K562 (cell line): Measurements from ENCODE around the gene CTDNEP1. TPM values are rescaled to one million over a fixed set of nuclear protein-coding genes. Genes with fewer than 3 reads are reported as not detected.

ENCODE experiments used
- CSDE1 ChIP-seq, 2 experiments: fragments of 450-650 bp; IDR thresholded peaks; 2 replicates each; pipeline ENCODE4 v1.6.1; 2016; ENCODE audit warnings: mild to moderate bottlenecking in 1 of 2
- FOXJ2 ChIP-seq: fragments of 200-800 bp; sonication (Bioruptor generic); IDR thresholded peaks from 2 replicates; pipeline ENCODE4 v1.6.1; 2016; ENCODE audit warnings: missing genetic modification characterization, missing compliant biosample characterization
- HSF4 ChIP-seq: fragments of 250-450 bp; sonication (Bioruptor Pico); IDR thresholded peaks from 2 replicates; pipeline ENCODE4 v2.1.2; 2022; ENCODE audit warnings: mild to moderate bottlenecking, moderate library complexity, borderline replicate concordance
- KLF16 ChIP-seq: IDR thresholded peaks from 2 replicates; pipeline ENCODE4 v1.6.1; 2016; ENCODE audit warnings: antibody characterized with exemption
- LARP7 ChIP-seq: fragments of 450-650 bp; IDR thresholded peaks from 2 replicates; pipeline ENCODE4 v1.6.1; 2016
- NEUROD1 ChIP-seq: fragments of 150-350 bp; IDR thresholded peaks from 2 replicates; pipeline ENCODE4 v1.6.1; 2014; ENCODE audit warnings: borderline replicate concordance, low read length, low read depth; ENCODE audit not compliant: partially characterized antibody
- RBM22 ChIP-seq: fragments of 200-400 bp; formaldehyde crosslinking; IDR thresholded peaks from 2 replicates; pipeline ENCODE4 v1.6.1; 2018; ENCODE audit warnings: low read length, low read depth; ENCODE audit not compliant: poor library complexity, severe bottlenecking
- SMARCA4 ChIP-seq: fragments of 450-650 bp; IDR thresholded peaks from 2 replicates; pipeline ENCODE4 v1.6.1; 2016
- SPI1 ChIP-seq: IDR thresholded peaks from 2 replicates; pipeline ENCODE4 v1.6.1; 2011; ENCODE audit warnings: low read depth, low read length, control low read depth, borderline replicate concordance
- ZBTB7A ChIP-seq: IDR thresholded peaks from 2 replicates; pipeline ENCODE4 v1.6.1; 2011; ENCODE audit warnings: low read depth, mild to moderate bottlenecking, low read length, moderate library complexity, borderline replicate concordance; ENCODE audit not compliant: control insufficient read depth
- ZNF274 ChIP-seq: IDR thresholded peaks from 2 replicates; pipeline ENCODE4 v1.6.1; 2011; ENCODE audit warnings: low read depth, mild to moderate bottlenecking, low read length, moderate library complexity, borderline replicate concordance
- ZNF408 ChIP-seq: fragments of 250-450 bp; sonication (Bioruptor Pico); IDR thresholded peaks from 2 replicates; pipeline ENCODE4 v1.4.0; 2020; ENCODE audit warnings: low read depth, mild to moderate bottlenecking, moderate library complexity
- ZNF76 ChIP-seq: fragments of 250-450 bp; sonication (Bioruptor Pico); IDR thresholded peaks from 2 replicates; pipeline ENCODE4 v1.4.0; 2020; ENCODE audit warnings: mild to moderate bottlenecking, moderate library complexity, borderline replicate concordance
- polyA plus RNA-seq, 8 experiments: library from polyadenylated mRNA; depleted of rRNA in 4 of 8; stranded (reverse) in 5 of 8; unstranded in 3 of 8; fragments of >200 nt; fragmentation: Nextera tagmentation in 2 of 8; fragmentation: Illumina TruSeq in 1 of 8; extraction: Ambion mirVana in 2 of 8; extraction: Trizol in 1 of 8; gene quantifications; 2 replicates each; pipeline versions ENCODE4 v1.2.1 to v1.2.3, GENCODE V29; 2011 to 2014; ENCODE audit warnings: inconsistent platforms in 1 of 8, missing spikeins in 1 of 8
- total RNA-seq, 7 experiments: library from RNA; depleted of rRNA in 6 of 7; stranded (reverse); fragments of >200 nt in 6 of 7; fragmentation: Illumina TruSeq in 2 of 7; extraction: Trizol in 2 of 7; gene quantifications; 2 replicates each; pipeline versions ENCODE4 v1.2.1 to v1.2.3, GENCODE V29; 2011 to 2021; ENCODE audit warnings: low replicate concordance in 1 of 7
- TF ChIP-seq, protein P1 (sequence below): sonication (generic); formaldehyde crosslinking; IDR thresholded peaks from 2 replicates; pipeline ENCODE4 v1.8.1; 2023; ENCODE audit warnings: missing genetic modification reagents, mild to moderate bottlenecking, borderline replicate concordance
- TF ChIP-seq, protein P2 (sequence below): sonication (generic); formaldehyde crosslinking; IDR thresholded peaks from 2 replicates; pipeline ENCODE4 v1.8.1; 2023; ENCODE audit warnings: mild to moderate bottlenecking, missing genetic modification reagents, moderate library complexity
- TF ChIP-seq, protein P3 (sequence below): fragments of 450-650 bp; formaldehyde crosslinking; IDR thresholded peaks from 2 replicates; pipeline ENCODE4 v1.4.0; 2022; ENCODE audit warnings: mild to moderate bottlenecking, moderate library complexity
- TF ChIP-seq, protein P4 (sequence below): sonication (generic); formaldehyde crosslinking; IDR thresholded peaks from 2 replicates; pipeline ENCODE4 v1.8.0; 2022; ENCODE audit warnings: mild to moderate bottlenecking, missing genetic modification reagents

CTDNEP1 gene
- total and polyA plus RNA-seq, 9 of the 15 experiments (the other 6 are each of a cell fraction or from before 2014, with no cell fraction given) = 10.7 to 150 (median 28.5) TPM

DNA sequence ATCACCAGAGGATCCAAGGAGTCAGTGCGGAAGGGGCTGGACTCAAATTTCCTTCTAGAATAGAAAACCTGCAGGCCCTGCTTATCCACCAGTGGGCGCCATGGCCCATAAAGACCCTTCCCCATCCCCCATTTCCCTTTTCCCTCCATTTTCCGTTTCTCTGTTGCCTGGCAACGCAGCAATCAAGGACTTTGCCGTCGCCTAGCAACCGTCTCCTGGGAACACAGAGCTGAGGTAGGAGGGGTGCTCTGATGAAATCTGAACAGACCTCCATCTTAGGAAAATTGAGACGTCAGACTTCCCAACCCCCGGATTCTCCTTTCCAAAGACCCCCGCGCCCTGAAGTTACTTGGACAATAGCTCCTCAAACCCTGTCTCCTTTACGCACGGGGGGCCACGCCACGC, 37.6 kb downstream of the CTDNEP1 start (continued):
- TF ChIP-seq, protein P1, sequence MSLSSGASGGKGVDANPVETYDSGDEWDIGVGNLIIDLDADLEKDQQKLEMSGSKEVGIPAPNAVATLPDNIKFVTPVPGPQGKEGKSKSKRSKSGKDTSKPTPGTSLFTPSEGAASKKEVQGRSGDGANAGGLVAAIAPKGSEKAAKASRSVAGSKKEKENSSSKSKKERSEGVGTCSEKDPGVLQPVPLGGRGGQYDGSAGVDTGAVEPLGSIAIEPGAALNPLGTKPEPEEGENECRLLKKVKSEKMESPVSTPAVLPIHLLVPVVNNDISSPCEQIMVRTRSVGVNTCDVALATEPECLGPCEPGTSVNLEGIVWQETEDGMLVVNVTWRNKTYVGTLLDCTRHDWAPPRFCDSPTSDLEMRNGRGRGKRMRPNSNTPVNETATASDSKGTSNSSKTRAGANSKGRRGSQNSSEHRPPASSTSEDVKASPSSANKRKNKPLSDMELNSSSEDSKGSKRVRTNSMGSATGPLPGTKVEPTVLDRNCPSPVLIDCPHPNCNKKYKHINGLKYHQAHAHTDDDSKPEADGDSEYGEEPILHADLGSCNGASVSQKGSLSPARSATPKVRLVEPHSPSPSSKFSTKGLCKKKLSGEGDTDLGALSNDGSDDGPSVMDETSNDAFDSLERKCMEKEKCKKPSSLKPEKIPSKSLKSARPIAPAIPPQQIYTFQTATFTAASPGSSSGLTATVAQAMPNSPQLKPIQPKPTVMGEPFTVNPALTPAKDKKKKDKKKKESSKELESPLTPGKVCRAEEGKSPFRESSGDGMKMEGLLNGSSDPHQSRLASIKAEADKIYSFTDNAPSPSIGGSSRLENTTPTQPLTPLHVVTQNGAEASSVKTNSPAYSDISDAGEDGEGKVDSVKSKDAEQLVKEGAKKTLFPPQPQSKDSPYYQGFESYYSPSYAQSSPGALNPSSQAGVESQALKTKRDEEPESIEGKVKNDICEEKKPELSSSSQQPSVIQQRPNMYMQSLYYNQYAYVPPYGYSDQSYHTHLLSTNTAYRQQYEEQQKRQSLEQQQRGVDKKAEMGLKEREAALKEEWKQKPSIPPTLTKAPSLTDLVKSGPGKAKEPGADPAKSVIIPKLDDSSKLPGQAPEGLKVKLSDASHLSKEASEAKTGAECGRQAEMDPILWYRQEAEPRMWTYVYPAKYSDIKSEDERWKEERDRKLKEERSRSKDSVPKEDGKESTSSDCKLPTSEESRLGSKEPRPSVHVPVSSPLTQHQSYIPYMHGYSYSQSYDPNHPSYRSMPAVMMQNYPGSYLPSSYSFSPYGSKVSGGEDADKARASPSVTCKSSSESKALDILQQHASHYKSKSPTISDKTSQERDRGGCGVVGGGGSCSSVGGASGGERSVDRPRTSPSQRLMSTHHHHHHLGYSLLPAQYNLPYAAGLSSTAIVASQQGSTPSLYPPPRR (CRISPR knock-in tag) = no peak
- peak; percentile 85 for TF ChIP-seq ZBTB7A
- TF ChIP-seq SPI1 = peak; percentile 41; the same call in 1 of the 2 replicates
- TF ChIP-seq, protein P2, sequence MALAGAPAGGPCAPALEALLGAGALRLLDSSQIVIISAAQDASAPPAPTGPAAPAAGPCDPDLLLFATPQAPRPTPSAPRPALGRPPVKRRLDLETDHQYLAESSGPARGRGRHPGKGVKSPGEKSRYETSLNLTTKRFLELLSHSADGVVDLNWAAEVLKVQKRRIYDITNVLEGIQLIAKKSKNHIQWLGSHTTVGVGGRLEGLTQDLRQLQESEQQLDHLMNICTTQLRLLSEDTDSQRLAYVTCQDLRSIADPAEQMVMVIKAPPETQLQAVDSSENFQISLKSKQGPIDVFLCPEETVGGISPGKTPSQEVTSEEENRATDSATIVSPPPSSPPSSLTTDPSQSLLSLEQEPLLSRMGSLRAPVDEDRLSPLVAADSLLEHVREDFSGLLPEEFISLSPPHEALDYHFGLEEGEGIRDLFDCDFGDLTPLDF (CRISPR knock-in tag) = no peak
- no peak for TF ChIP-seq ZNF76 (CRISPR knock-in tag)
- no peak for TF ChIP-seq HSF4 (CRISPR knock-in tag)
- TF ChIP-seq ZNF408 (CRISPR knock-in tag) = no peak
- TF ChIP-seq, protein P3, sequence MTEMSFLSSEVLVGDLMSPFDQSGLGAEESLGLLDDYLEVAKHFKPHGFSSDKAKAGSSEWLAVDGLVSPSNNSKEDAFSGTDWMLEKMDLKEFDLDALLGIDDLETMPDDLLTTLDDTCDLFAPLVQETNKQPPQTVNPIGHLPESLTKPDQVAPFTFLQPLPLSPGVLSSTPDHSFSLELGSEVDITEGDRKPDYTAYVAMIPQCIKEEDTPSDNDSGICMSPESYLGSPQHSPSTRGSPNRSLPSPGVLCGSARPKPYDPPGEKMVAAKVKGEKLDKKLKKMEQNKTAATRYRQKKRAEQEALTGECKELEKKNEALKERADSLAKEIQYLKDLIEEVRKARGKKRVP (CRISPR knock-in tag) = no peak
- TF ChIP-seq CSDE1 (IDR thresholded peaks at IDR 0.05) = peak in 1 of 2 experiments; percentile 98; a peak in 2 of 4 replicates
- TF ChIP-seq RBM22 = no peak
- TF ChIP-seq LARP7 = no peak
- no peak for TF ChIP-seq SMARCA4
- TF ChIP-seq, protein P4, sequence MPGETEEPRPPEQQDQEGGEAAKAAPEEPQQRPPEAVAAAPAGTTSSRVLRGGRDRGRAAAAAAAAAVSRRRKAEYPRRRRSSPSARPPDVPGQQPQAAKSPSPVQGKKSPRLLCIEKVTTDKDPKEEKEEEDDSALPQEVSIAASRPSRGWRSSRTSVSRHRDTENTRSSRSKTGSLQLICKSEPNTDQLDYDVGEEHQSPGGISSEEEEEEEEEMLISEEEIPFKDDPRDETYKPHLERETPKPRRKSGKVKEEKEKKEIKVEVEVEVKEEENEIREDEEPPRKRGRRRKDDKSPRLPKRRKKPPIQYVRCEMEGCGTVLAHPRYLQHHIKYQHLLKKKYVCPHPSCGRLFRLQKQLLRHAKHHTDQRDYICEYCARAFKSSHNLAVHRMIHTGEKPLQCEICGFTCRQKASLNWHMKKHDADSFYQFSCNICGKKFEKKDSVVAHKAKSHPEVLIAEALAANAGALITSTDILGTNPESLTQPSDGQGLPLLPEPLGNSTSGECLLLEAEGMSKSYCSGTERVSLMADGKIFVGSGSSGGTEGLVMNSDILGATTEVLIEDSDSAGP = no peak
- TF ChIP-seq ZNF274 = no peak
- TF ChIP-seq KLF16 = 0 out of 2 replicates have a peak, but pooled peaks have one; percentile 5
- peak; percentile 93 for TF ChIP-seq NEUROD1
- TF ChIP-seq FOXJ2 = 0 out of 2 replicates have a peak, but pooled peaks have one; percentile 55
